Activated gamma-delta T cell treated with anti-CD3 and anti-CD28 coated beads, Interleukin-2, amount 50 U/mL, for 16 hours (primary cell): ENCODE measurements around the gene CRACR2B.

Experiments used
- DNase-seq: peaks from one replicate; pipeline ENCODE4 v3.0.0-alpha.2; 2020; ENCODE audit warnings: low read depth

The CRACR2B gene

DNA sequence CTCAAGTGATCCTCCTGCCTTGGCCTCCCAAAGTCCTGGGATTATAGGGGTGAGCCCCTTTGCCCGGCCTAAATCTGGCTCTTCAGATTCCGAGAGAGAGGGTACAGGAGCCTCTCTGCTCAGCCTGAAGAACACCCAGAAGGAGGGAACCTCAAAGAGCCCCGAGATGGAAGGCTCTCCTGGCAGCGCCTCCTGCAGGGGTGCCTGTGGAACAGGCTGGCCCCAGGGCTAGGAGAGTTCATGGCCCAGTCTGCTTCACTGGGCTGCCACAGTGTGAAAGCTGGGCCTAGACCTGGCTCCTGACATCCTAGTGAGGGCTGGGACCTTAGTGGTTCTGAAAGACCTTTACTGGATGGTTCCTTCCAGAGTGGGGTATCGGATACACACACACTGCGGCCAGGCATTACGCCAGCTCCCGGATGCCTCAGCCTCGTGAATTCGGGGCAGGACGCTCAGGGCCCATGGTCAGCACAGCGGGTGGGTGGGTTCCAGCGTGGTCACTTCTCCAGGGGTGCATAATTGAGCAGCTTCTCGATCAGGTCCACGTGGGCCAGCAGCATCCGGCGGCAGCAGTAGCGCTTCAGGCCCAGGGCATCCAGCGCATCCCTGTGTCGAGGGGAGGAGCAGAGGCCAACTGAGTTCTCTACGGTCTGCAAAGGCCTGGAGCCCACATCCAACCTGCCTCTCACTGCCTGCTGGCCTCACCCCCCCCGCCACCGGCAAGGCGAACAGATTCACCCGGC is 12.3 kb downstream of the CRACR2B start:
- DNase-seq, result no peak

DNA sequence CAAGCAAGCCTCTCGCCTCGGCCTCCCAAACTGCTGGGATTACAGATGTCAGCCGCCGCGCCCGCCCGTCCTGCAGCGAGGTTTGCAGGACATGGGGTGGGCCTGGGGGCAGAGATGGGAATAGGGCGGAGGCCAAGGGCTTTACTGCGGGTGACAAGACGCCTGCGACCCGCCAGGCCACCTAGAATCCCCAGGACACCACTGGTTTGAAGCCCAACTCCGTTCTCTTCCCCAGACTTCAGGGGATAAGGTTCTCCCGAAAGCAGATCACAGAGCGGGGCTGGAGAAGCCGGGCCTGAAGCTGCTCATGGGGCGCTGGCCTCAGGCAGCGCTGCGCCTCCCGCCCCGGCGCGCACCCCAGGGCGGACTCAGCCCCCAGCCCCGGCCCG is 14.3 kb downstream of the CRACR2B start:
- no peak for DNase-seq

DNA sequence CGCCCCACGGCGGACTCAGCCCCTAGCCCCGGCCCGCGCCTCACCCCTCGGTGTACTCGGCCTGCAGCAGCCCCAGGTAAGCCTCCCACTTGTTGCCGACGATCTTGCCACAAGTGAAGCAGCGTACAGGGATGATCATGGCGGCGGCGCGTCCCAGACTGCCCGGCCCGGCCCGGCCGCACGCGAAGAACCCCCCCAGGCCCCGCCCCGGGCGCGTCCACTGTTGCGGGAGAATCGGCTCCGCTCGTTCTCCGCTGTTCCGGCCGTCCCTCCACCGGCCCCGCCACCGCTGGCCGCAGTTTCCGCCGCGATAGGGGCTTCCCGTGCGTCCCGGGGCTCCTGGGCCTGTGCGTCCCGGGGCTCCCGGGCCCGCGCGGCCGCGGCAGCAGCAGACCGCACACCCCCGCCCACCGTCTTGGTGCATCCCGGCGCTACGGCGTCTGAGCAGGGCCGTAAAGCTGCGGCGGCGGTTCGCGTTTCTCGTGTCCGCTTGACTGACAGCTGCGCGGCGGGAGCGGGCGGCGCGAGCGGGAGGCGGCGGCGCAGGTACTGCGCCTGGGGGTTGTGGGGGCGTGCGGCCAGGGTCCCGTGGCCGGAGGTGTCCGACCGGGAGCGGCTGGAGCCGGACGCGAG is 14.8 kb downstream of the CRACR2B start, which contains the start of the genes POLR2L and TSPAN4:
POLR2L (minus strand) TSS at position 160 of the 633 bp plus-strand sequence; CDS start at position 139, 21 bp downstream.
TSPAN4 (plus strand) TSS at position 483 of the 633 bp plus-strand sequence. CDS start 7,453 bp downstream, outside the sequence.
- DNase-seq, result peak; percentile 85

DNA sequence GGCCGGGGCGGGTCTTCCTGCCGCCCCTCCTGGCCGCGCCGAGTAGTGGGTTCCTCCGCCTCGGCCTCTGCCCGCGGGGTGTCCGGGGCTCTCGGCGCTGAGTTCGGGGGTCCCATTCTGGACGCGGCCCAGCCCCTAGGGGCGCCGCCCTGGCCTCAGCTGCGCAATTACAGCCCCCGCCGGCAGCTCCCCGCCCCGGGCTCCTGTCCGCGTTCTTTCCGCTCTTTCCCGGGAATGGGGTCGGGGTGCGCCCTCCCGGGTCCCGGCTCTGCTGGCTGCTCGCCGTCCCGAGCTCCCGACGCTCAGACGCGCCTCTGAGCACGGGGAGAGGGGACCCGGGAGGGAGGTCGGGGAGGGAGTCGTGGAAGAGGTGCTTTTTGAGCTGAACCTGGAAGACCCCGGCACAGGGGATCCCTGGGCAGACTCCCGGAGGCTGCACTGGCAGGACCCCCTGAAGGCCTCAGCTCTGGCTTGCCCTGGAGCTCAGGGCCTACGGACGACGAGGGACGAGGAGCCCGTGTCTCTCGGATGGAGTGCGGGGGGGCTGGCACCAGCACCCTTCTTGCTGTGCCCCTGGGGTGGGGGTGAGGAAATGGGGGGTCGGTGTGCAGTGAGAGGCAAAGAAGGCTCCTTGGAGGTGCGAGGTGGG is 15.5 kb downstream of the CRACR2B start:
- DNase-seq, result no peak

DNA sequence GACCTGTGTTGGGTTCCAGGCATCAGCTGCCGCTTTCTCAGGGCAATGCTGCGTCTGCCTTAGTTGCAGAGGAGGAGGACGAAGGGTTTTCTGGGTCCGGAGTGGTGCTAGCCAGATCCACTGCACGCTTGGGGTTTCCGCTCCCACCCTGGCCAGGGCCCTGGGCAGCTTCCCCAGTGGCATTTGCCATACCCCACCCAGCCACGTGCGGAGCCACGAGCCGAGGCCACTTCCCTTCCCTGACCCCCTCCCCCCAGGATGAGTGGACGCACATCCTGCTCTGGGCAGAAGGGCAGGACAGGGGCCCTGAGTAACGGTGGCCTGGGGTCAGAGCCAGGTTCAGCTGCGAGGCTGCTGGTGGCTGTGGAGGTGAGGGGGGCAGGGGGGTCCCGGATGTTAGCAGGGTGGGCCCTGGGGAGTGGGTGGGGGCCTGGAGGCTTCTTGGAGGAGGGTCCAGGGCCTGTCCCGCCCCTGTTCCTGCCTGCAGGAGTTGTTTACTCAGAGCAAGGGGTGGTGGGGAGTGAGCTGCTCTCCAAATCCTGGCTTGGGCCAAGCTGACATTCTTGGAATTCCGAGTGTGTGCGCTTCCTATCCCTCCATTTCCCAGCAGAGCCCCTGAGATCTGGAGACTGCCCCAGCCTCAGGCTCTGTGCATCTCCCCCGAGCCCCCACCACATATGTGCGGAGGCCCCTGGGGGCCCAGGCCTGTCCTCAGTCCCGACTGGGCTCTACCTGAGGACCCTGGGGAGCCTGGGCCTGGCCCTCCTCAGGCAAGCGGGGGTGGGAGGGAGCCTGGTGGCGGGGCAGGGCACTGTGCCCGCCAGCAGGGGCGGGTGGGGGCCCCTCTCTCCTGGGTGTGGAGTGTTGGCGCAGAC is 16.3 kb downstream of the CRACR2B start:
- DNase-seq, result no peak

DNA sequence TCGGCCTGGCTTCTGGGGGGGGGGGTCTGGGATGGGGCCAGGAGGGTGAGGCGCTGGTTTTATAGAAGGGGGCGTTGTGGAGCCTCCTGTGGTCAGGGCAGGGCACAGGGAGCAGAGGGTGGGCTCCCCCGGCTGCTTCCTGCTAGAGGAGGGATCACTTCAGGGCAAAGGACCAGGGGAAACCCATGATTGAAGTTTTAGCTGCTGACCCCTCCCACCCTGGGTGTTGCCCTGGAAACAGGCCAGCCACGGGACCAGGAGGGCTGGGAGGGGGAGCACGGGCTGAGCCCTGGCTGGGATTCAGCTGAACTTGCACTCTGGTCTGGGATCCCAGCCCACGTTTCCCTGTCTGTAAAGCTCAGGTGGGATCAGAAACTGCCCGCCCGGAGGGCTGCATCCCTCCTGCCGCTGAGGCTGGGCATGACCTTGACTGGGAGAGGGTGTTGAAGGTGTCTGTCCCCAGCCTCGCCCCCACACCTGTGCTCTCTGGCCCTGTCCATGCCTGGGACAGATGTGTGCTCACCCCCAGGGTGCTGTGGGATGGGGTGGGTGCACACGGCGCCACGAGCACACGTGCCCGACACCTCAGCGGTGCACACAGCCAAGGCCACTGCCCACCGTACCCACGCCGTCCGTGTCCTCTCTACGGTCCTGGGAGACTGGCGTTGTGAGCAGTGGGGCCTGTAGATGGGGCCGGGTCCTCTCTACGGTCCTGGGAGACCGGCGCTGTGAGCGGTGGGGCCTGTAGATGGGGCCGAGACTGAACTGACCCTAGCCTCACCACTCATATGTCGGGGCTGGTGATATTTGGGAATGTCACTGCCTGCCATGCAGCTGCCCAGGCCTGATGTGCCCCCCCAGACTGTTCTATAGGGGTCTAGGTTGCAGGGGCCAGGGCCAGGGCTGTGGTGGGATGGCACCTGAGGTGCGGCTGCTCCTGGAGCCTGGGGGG is 17.2 kb downstream of the CRACR2B start:
- DNase-seq, result no peak

DNA sequence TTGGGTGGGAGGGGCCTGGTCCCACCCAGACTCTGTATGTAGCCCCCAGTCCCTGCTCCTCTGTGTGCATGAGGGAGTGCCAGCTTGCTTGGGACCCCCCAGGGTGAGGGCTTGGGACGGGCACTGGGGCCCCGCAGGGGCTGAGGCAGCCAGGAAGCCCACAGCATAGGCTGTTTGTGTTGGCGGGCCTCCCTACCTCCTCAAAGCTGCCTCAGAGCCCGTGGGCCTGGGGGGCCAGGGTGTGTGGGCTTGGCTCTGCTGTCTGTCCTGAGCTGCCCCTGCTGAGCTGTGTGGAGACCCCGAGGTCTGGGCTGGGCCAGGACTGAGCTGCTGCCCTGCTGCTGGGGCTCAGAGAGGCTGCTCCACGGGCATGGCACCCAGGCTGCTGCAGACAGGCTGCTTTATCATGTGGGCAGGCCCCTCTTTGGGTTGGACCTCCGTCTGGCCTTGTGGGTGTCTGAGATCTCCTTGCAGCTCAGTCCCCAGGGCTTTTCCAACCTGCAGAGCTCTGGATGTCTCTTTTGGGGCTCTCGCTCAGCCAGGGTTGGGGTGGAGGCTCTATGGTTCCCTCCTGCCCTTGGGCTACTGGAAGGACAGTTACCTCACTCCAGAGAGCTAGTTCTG is 18.3 kb downstream of the CRACR2B start:
- no peak for DNase-seq

DNA sequence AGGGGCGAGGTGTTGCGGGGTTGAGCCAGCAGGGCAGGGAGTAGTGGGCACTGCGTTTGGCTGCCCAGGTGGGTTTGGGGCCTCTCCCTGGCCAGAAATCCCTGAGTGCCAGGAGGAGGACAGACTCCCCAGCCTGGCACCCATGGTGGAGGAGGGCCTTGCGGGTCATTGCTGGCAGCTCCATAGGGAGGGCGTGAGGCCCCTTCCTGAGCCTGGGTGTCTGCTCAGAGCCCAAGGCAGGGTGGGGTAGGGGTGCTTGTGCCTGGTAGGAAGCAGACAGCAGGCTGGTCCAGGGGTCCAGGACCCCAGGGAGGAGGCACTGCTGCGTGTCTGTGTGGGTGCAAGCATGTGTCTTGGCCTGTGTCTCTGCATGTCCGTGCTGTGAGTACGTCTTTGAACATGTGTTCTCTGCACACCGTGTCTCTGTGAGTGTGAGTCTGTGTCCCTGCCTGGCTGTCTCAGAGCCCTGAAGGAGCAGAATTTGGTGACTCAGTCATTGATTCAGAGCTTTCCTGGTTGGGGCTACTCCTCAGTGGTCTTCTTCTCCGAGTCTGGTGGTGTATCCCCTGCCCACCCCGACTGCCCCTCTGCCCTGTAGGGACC is 18.9 kb downstream of the CRACR2B start:
- DNase-seq, result no peak

DNA sequence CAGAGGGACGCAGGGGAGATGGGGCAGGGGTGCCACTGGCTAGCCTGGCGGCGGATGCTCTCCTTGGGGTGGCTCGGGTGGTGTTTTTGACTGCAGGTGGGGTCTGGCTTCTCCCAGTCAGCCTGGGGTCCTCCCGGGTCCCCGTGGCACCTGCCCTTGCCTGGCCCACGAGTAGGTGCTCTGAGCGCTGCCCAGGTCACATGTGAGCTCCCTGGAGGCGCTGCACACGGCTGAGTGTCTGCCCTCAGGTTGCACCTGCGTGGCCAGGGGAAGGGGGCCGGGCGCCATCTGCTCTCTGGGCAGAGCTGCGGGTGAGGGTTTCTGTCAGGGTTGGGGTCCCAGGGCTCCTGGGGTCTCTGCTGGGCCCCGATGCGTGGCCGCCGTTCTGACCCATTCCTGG is 20.2 kb downstream of the CRACR2B start:
- no peak for DNase-seq

DNA sequence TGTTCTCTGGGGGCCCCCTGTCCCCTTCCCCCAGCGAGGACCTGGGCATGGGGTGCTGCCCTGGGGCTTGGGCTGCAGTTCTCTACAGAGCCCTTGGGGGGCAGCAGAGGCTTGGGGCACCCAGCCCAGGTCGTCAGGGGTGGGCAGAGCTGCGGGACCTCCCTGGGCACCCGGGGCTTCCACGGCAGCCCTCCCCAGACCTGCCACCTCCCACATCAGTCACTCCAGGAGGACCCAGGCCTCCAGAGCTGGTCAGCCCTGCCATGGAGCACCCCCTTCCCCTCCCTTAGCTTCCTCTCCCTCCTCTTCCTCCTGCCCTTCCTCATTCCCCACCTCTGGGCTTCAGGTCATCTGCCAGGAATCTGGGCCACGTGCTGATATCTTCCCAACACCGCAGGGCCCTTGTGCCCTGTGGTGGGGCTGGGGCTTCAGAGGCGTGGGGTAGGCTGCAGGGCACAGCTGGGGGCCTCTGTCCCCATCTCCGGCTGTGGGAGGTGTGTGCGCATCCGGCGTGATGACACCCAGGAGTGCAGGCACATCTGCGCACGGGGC is 20.7 kb downstream of the CRACR2B start:
- peak; percentile 56 for DNase-seq

DNA sequence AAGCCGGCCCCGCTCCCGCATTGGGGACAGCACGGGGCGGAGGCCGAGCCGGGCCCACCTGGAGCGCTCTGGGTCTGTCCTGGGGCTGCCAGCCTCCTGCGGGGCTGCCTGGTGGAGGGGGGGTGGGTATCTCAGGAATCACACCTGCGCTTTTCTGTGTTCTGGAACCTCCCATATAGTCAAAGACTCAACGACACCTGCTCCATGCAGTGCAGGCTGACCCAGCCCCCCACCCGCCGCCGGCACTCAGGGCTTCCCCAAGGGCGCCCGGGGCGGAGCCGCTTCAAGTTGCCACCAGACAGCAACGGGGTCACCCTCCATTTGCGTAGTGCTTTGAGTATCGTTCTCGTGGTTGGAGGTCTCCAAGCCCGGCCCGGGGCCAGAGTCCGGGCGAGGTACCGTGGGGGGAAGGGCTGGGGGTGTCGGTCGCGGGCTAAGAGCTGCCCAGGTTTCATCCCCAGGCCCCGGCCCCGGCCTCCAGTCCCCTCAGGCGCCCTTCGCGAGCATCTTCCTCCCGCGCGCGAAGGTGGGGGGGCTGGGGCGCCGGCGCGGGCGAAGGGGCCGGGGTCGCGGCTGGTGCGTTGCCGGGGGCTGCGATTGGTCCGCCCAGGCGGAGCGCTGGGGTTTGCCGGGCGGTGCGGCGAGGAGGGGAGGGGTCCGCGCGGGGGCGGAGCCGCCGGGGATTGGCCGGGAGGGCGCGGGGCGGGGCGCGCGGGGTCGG is 21.5 kb downstream of the CRACR2B start:
- no peak for DNase-seq

DNA sequence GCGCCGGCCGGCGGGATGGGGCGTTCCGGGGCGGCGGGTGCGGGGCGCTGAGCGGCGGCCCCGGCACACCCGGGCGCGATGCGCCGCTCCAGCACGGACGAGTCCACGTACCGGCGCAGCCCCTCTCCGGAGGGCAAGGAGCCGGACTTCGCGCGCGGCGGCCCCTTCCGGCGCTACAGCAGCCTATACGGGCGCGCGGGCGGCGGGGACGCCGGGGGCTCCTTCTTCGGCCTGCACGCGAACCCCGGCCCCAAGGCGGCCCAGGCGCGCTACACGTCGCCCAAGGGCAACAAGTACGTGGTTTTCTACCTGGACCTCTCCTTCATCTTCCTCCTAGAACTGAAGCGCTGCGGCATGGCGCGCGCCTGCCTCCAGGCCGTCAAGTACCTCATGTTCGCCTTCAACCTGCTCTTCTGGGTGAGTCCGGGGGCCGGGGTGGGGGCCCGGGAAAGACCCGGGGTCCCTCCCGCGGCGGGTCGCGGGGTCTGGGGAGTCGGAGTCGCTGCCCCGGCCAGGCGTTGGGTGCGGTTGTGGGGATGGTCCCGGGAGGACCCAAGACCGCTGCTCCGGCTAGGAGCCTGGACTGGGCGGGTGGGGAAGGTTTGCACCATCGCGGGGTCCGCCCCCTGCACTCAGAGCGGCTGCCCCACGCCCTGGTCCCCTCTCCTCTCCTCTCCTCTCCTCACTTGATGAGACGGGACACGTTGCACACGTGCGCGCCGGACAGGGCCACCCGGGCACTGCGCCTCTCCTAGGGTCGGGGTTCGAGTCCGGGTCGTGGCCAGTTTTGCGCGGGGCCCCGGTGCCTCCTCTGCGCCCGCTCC is 22.4 kb downstream of the CRACR2B start:
- DNase-seq, result no peak

DNA sequence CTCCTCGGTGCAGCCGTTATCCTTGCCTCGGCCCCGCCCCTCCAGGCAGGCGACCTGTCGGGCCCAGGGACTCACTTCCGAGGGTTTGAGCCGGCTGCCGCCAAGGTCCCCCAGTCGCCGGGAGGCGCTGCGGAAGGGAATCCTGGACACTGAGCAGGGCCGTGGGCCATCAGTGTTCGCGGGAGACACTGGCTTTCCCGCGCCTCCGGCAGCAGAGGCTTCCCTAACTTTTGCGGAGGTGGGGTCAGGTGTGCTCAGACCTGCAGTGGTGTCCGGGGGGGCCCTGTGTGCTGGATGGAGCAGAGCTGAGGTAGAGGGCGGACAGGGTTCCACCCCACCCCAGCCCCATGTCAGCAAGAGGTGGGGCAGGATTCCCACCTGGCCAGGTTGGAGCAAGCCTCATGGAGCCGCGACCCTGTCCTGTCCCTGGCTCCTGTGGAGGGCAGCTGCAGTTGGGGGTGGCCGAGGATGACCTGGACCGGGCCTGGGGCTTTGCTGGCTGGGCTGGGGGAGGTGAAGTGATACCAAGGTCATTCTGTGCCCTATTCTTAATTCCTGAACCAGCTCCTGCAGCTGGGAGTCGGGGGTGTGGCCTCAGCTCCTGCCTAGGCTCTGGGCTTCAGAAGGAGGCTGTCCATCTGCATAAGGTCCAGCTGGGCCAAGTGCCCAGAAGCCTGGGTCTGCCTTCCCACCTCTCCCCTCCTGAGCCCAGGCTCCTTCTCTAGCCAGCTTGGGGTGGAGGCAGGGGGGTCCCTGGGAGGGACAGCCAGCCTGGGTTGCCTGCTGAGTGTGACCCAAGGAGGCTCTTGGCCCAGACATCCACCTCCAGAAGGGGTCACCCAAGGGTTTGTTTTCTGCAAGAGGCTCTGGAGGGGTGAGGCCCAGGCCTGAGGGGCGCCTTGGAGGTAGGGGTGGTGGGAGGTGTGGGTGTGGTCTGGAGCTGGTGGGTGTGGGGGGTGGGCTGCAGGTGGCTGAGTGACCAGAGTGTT is 23.4 kb downstream of the CRACR2B start:
- no peak for DNase-seq

DNA sequence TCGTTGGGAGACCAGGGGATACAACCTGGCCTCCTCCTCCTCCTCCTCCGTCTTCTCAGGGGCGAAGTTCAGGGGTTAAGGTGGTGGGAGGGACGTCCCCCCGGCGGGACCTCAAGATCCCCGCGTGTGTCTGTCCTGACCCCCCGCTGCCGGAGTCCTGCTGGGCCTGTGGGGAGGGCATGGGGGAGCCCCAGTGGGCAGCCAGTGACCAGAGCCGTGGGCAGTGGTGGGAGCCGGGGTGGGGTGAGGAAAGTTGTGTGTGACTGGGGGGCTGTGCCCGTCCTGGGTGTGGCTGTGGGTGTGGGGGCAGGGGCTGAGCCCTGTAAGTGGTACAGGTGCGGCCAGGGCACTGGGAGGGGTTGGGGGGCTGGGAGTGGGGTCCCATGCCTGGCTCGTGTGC is 25.0 kb downstream of the CRACR2B start:
- DNase-seq, result no peak

DNA sequence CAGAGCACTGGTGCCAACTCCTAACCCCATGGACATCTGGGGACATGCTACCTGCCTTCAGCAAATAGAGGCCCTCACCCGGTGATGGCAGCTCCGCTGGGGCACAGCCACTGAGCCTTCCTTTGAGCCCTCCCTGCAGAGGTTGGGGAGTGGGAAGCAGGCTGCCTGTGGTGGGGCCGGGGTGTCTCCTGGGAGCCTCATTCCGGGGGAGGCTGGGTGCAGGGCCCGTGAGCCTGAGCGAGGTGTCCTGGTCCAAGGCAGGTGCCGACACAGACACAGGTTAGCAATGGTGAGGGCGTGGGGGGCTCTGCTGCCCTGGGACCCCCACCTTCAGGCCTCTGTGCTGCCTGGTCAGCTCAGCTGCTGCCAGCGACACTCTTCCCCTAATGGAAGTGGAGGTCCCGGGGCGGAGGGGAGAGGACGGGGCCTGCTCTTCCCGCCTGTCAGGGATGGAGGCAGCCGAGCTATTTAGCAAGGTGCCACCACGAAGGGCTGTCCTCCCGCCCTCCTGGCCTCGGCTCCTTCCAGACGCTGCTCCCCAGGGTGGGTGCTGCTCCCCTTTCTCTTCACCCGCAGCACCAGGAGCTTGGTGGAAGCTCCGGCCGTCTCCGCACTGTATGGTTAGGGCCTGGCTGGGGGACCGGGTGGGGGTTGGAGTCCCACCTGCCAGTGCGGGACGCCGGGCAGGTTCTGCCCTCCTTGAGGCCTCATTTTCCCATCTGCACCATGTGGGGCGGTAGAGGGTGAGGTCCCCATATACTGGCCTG is 26.1 kb downstream of the CRACR2B start:
- DNase-seq, result no peak
